K562 (cell line): Measurements from ENCODE around the gene ZC3H18. TPM values are rescaled to one million over a fixed set of nuclear protein-coding genes. Genes with fewer than 3 reads are reported as not detected.

Experiments
- CHD1 ChIP-seq: fragments of 200-600 bp; sonication (generic); IDR thresholded peaks from one replicate; pipeline ENCODE4 v1.6.1; 2012; ENCODE audit warnings: mild to moderate bottlenecking, moderate library complexity, low read length, inconsistent platforms
- EP300 ChIP-seq: IDR thresholded peaks from 2 replicates; pipeline ENCODE4 v1.6.1; 2012; ENCODE audit warnings: low read length, improper control_type of control experiment
- HMGN3 ChIP-seq: IDR thresholded peaks from 2 replicates; pipeline ENCODE4 v1.6.1; 2011; ENCODE audit warnings: borderline replicate concordance, low read depth, mild to moderate bottlenecking, mixed read lengths, low read length; ENCODE audit not compliant: insufficient read length; ENCODE audit errors: extremely low read depth
- MEIS2 ChIP-seq: fragments of 450-650 bp; IDR thresholded peaks from 2 replicates; pipeline ENCODE4 v1.6.1; 2014; ENCODE audit warnings: mild to moderate bottlenecking; ENCODE audit not compliant: partially characterized antibody
- MTA1 ChIP-seq: fragments of 450-650 bp; IDR thresholded peaks from 2 replicates; pipeline ENCODE4 v1.6.1; 2017; ENCODE audit warnings: borderline replicate concordance
- NR4A1 ChIP-seq, 2 experiments: fragments of 250-450 bp in 1 of 2; fragments of 450-650 bp in 1 of 2; sonication (Bioruptor Pico) in 1 of 2; IDR thresholded peaks; 2 replicates each; pipeline versions ENCODE4 v1.4.0 to v1.6.1; 2016 to 2020; ENCODE audit warnings: mild to moderate bottlenecking in 2 of 2, missing compliant biosample characterization in 1 of 2, missing genetic modification characterization in 1 of 2, moderate library complexity in 1 of 2
- RB1 ChIP-seq: fragments of 450-650 bp; IDR thresholded peaks from 2 replicates; pipeline ENCODE4 v1.6.1; 2017; ENCODE audit warnings: low read depth, mild to moderate bottlenecking
- SAP30 ChIP-seq: fragments of 200-600 bp; sonication (generic); IDR thresholded peaks from 2 replicates; pipeline ENCODE4 v1.6.1; 2012; ENCODE audit warnings: borderline replicate concordance, low read depth, mild to moderate bottlenecking, moderate library complexity, low read length, control low read depth, inconsistent platforms; ENCODE audit not compliant: insufficient read depth, poor library complexity, severe bottlenecking
- SMAD4 ChIP-seq: fragments of 250-450 bp; sonication (Bioruptor Pico); conservative IDR thresholded peaks from 2 replicates; pipeline ENCODE4 v1.8.0; 2021; ENCODE audit warnings: inconsistent platforms, mild to moderate bottlenecking, moderate library complexity
- TGIF2 ChIP-seq: sonication (generic); formaldehyde crosslinking; IDR thresholded peaks from 2 replicates; pipeline ENCODE4 v1.8.1; 2022; ENCODE audit warnings: mild to moderate bottlenecking, missing genetic modification reagents, moderate library complexity
- ZNF12 ChIP-seq: sonication (generic); formaldehyde crosslinking; IDR thresholded peaks from 2 replicates; pipeline ENCODE4 v1.4.0; 2020; ENCODE audit warnings: mild to moderate bottlenecking, missing genetic modification reagents
- ZNF184 ChIP-seq: sonication (generic); formaldehyde crosslinking; IDR thresholded peaks from 2 replicates; pipeline ENCODE4 v1.5.0; 2020; ENCODE audit warnings: missing genetic modification reagents
- polyA plus RNA-seq, 8 experiments: library from polyadenylated mRNA; depleted of rRNA in 4 of 8; stranded (reverse) in 5 of 8; unstranded in 3 of 8; fragments of >200 nt; fragmentation: Nextera tagmentation in 2 of 8; fragmentation: Illumina TruSeq in 1 of 8; extraction: Ambion mirVana in 2 of 8; extraction: Trizol in 1 of 8; gene quantifications; 2 replicates each; pipeline versions ENCODE4 v1.2.1 to v1.2.3, GENCODE V29; 2011 to 2014; ENCODE audit warnings: inconsistent platforms in 1 of 8, missing spikeins in 1 of 8
- total RNA-seq, 7 experiments: library from RNA; depleted of rRNA in 6 of 7; stranded (reverse); fragments of >200 nt in 6 of 7; fragmentation: Illumina TruSeq in 2 of 7; extraction: Trizol in 2 of 7; gene quantifications; 2 replicates each; pipeline versions ENCODE4 v1.2.1 to v1.2.3, GENCODE V29; 2011 to 2021; ENCODE audit warnings: low replicate concordance in 1 of 7
- TF ChIP-seq, protein P1 (sequence below): fragments of 250-450 bp; sonication (Bioruptor Pico); IDR thresholded peaks from 2 replicates; pipeline ENCODE4 v1.4.0; 2020
- TF ChIP-seq, protein P2 (sequence below): fragments of 250-450 bp; sonication (Bioruptor Pico); IDR thresholded peaks from 2 replicates; pipeline ENCODE4 v1.8.0; 2022; ENCODE audit warnings: moderate library complexity, mild to moderate bottlenecking, inconsistent platforms
- TF ChIP-seq, protein P3 (sequence below): conservative IDR thresholded peaks from 2 replicates; pipeline ENCODE4 v1.6.1; 2011; ENCODE audit warnings: low read depth, mild to moderate bottlenecking, low read length; ENCODE audit not compliant: control insufficient read depth
- TF ChIP-seq, protein P4 (sequence below): sonication (generic); formaldehyde crosslinking; IDR thresholded peaks from 2 replicates; pipeline ENCODE4 v1.4.0; 2020; ENCODE audit warnings: mild to moderate bottlenecking, missing genetic modification reagents

Gene ZC3H18
- total and polyA plus RNA-seq, 9 of the 15 experiments (the other 6 are each of a cell fraction or from before 2014, with no cell fraction given), result 1.7 to 88.7 (median 26.9) TPM

DNA sequence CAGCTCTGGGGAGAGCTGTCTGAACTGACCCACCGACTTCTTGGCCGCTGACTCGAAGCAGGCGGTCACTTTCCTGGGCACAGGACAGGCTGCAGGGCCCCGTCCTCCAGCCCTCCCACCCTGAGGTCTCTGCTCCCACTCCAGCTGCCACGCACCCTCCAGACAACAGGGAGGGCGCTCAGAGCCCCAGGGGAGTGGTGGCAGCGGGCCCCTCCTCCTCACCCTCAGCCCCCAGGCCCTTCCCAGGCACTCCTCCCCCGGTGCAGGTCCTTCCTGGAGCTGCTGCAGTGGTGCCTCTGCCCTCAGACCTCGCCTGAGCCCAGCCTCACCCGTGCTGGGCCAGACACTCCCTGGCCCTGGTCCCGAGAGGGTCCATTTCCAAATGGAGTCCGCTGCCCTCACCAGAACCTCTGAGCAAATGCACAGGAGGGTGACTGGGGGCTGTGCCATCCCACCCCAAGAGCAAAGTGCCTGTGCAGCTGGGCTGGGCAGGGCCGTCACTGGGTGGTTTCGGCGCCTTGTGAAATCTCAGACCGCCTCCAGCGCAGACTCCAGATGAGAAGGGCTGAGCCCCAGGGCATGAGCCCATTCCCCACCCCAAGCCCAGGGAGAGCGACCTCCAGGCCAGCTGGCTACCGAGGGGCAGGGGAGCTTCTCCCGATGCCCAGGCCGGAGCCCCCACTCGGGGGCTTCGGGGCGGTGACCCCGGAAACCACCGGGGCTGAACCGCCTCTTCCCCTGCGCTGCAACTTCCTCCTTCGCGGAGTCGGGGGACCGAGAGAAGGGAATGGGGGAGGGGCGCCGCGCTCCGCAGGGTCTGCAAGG, 79.9 kb downstream of the ZC3H18 start (continued):
- TF ChIP-seq, protein P1, sequence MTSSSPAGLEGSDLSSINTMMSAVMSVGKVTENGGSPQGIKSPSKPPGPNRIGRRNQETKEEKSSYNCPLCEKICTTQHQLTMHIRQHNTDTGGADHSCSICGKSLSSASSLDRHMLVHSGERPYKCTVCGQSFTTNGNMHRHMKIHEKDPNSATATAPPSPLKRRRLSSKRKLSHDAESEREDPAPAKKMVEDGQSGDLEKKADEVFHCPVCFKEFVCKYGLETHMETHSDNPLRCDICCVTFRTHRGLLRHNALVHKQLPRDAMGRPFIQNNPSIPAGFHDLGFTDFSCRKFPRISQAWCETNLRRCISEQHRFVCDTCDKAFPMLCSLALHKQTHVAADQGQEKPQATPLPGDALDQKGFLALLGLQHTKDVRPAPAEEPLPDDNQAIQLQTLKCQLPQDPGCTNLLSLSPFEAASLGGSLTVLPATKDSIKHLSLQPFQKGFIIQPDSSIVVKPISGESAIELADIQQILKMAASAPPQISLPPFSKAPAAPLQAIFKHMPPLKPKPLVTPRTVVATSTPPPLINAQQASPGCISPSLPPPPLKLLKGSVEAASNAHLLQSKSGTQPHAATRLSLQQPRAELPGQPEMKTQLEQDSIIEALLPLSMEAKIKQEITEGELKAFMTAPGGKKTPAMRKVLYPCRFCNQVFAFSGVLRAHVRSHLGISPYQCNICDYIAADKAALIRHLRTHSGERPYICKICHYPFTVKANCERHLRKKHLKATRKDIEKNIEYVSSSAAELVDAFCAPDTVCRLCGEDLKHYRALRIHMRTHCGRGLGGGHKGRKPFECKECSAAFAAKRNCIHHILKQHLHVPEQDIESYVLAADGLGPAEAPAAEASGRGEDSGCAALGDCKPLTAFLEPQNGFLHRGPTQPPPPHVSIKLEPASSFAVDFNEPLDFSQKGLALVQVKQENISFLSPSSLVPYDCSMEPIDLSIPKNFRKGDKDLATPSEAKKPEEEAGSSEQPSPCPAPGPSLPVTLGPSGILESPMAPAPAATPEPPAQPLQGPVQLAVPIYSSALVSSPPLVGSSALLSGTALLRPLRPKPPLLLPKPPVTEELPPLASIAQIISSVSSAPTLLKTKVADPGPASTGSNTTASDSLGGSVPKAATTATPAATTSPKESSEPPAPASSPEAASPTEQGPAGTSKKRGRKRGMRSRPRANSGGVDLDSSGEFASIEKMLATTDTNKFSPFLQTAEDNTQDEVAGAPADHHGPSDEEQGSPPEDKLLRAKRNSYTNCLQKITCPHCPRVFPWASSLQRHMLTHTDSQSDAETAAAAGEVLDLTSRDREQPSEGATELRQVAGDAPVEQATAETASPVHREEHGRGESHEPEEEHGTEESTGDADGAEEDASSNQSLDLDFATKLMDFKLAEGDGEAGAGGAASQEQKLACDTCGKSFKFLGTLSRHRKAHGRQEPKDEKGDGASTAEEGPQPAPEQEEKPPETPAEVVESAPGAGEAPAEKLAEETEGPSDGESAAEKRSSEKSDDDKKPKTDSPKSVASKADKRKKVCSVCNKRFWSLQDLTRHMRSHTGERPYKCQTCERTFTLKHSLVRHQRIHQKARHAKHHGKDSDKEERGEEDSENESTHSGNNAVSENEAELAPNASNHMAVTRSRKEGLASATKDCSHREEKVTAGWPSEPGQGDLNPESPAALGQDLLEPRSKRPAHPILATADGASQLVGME (CRISPR knock-in tag), result no peak
- TF ChIP-seq HMGN3 (peak; percentile 48), ZNF12 (peak; percentile 83; the same call in 1 of the 2 replicates), NR4A1 (CRISPR knock-in tag; IDR thresholded peaks at IDR 0.05) (no peak), NR4A1 (tag; IDR thresholded peaks at IDR 0.05) (no peak), MTA1 (no peak), MEIS2 (no peak), TGIF2 (CRISPR knock-in tag) (0 out of 2 replicates have a peak, but pooled peaks have one; percentile 55), SAP30 (peak; percentile 63), SMAD4 (CRISPR knock-in tag) (0 out of 2 replicates have a peak, but pooled peaks have one; percentile 29), RB1 (0 out of 2 replicates have a peak, but pooled peaks have one; percentile 12), EP300 (no peak), CHD1 (peak; percentile 64), ZNF184 (CRISPR knock-in tag) (peak; percentile 35; the same call in 1 of the 2 replicates)
- TF ChIP-seq, protein P2, sequence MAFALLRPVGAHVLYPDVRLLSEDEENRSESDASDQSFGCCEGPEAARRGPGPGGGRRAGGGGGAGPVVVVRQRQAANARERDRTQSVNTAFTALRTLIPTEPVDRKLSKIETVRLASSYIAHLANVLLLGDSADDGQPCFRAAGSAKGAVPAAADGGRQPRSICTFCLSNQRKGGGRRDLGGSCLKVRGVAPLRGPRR (CRISPR knock-in tag), result no peak
- TF ChIP-seq, protein P3, sequence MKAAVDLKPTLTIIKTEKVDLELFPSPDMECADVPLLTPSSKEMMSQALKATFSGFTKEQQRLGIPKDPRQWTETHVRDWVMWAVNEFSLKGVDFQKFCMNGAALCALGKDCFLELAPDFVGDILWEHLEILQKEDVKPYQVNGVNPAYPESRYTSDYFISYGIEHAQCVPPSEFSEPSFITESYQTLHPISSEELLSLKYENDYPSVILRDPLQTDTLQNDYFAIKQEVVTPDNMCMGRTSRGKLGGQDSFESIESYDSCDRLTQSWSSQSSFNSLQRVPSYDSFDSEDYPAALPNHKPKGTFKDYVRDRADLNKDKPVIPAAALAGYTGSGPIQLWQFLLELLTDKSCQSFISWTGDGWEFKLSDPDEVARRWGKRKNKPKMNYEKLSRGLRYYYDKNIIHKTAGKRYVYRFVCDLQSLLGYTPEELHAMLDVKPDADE, result peak; percentile 58; the same call in 1 of the 2 replicates
- TF ChIP-seq, protein P4, sequence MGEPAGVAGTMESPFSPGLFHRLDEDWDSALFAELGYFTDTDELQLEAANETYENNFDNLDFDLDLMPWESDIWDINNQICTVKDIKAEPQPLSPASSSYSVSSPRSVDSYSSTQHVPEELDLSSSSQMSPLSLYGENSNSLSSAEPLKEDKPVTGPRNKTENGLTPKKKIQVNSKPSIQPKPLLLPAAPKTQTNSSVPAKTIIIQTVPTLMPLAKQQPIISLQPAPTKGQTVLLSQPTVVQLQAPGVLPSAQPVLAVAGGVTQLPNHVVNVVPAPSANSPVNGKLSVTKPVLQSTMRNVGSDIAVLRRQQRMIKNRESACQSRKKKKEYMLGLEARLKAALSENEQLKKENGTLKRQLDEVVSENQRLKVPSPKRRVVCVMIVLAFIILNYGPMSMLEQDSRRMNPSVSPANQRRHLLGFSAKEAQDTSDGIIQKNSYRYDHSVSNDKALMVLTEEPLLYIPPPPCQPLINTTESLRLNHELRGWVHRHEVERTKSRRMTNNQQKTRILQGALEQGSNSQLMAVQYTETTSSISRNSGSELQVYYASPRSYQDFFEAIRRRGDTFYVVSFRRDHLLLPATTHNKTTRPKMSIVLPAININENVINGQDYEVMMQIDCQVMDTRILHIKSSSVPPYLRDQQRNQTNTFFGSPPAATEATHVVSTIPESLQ (CRISPR knock-in tag), result 0 out of 2 replicates have a peak, but pooled peaks have one; percentile 75
